ENCODE measurements around the gene ZBED2. TPM values are rescaled to one million over a fixed set of nuclear protein-coding genes. Genes with fewer than 3 reads are reported as not detected.
"Not testable (repeated sequence)": the region's sequence is repeated elsewhere in the genome, so short reads cannot be mapped to it uniquely, and the experiment has no call there.

Gene ZBED2
- total RNA-seq, 1 donor from 2014 or later = 1.0 TPM

DNA sequence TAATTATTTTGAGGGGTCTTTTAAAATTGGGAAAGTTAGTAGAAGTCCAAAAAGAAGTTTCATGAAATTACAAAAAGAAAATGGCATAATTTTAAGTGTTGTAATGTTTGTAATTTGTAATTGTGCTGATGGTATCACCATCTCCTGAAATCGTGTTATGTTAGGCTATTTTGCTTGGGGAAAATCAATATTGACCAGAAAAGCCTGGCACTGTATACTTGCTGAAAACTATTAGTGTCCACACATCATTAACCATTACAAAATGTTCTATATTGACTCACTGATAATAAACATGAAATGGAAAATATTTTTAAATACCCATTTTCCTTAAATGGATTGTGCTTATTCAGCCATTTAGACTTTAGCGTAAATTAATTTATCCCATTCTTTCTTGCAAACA is 40.3 kb upstream of the ZBED2 start:
- no peak overlapping the region for H2AFZ ChIP-seq (ENCODE audit: low read depth, low read length)
- no peaks in the 10 kb centered on the region for H3K79me2 ChIP-seq (ENCODE audit: insufficient read depth, low read length)
- H3K4me2 ChIP-seq (ENCODE audit: low read length) = no peak overlapping the region
- H3K27ac Mint-ChIP-seq (ENCODE audit: unreplicated experiment) = no peak overlapping the region
- no peaks in the 10 kb centered on the region for H3K27me3 ChIP-seq (ENCODE audit: insufficient read depth, low read length)
- no peak overlapping the region for H3K4me3 Mint-ChIP-seq (ENCODE audit: unreplicated experiment)
- no peak for DNase-seq (ENCODE audit: low read depth)
- no peak overlapping the region for H3K4me3 ChIP-seq (ENCODE audit: insufficient read depth, low read depth, low read length)
- no peaks in the 10 kb centered on the region for H3K9me3 ChIP-seq (ENCODE audit: insufficient read depth, low read depth, low read length)
- H3K4me1 Mint-ChIP-seq (ENCODE audit: low read depth, unreplicated experiment) = peaks cover 10% of the 10 kb centered on the region
- H3K9me3 Mint-ChIP-seq (ENCODE audit: unreplicated experiment) = no peaks in the 10 kb centered on the region
- H3K27ac ChIP-seq (ENCODE audit: low read depth, low read length) = no peak overlapping the region
- no peaks in the 10 kb centered on the region for H3K27me3 Mint-ChIP-seq (ENCODE audit: low read depth, unreplicated experiment)
- no peaks in the 10 kb centered on the region for H3K4me1 ChIP-seq (ENCODE audit: insufficient read depth, low read length)
- no peaks in the 10 kb centered on the region for H3K36me3 Mint-ChIP-seq (ENCODE audit: low read depth, unreplicated experiment)
- H3K36me3 ChIP-seq (ENCODE audit: insufficient read depth, low read length) = no peaks in the 10 kb centered on the region
- H3K9ac ChIP-seq (ENCODE audit: low read length) = no peak overlapping the region
- FAIRE-seq = no peak
- no peak for TF ChIP-seq EZH2 (IDR thresholded peaks at IDR 0.05; ENCODE audit: insufficient read depth, low read length)
- no peaks in the 10 kb centered on the region for H4K20me1 ChIP-seq (ENCODE audit: insufficient read depth, low read length)

DNA sequence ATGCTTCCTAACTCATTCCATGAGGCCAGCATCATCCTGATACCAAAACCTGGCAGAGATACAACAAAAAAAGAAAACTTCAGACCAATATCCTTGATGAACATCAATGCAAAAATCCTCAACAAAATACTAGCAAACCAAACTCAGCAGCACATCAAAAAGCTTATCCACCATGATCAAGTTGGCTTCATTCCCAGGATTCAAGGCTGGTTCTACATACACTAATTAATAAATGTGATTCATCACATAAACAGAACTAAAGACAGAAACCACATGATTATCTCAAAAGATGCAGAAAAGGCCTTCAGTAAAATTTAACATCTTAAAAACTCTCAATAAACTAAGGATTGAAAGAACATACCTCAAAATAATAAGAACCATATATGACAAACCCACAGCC is 35.5 kb upstream of the ZBED2 start:
- not testable (repeated sequence) for H3K4me2 ChIP-seq (ENCODE audit: low read length); H3K4me1 ChIP-seq (ENCODE audit: insufficient read depth, low read length); H3K27me3 Mint-ChIP-seq (ENCODE audit: low read depth, unreplicated experiment); H3K9ac ChIP-seq (ENCODE audit: low read length); H3K4me3 ChIP-seq (ENCODE audit: insufficient read depth, low read depth, low read length); H3K36me3 Mint-ChIP-seq (ENCODE audit: low read depth, unreplicated experiment); H3K9me3 ChIP-seq (ENCODE audit: insufficient read depth, low read depth, low read length); H3K4me3 Mint-ChIP-seq (ENCODE audit: unreplicated experiment); H2AFZ ChIP-seq (ENCODE audit: low read depth, low read length); FAIRE-seq; H3K27ac Mint-ChIP-seq (ENCODE audit: unreplicated experiment); H3K27me3 ChIP-seq (ENCODE audit: insufficient read depth, low read length); H3K27ac ChIP-seq (ENCODE audit: low read depth, low read length); H4K20me1 ChIP-seq (ENCODE audit: insufficient read depth, low read length); H3K36me3 ChIP-seq (ENCODE audit: insufficient read depth, low read length); H3K79me2 ChIP-seq (ENCODE audit: insufficient read depth, low read length)
- H3K4me1 Mint-ChIP-seq (ENCODE audit: low read depth, unreplicated experiment) = peaks cover 12% of the 10 kb centered on the region
- peaks cover 14% of the 10 kb centered on the region for H3K9me3 Mint-ChIP-seq (ENCODE audit: unreplicated experiment)
- peak; percentile 73 for DNase-seq (ENCODE audit: low read depth)

DNA sequence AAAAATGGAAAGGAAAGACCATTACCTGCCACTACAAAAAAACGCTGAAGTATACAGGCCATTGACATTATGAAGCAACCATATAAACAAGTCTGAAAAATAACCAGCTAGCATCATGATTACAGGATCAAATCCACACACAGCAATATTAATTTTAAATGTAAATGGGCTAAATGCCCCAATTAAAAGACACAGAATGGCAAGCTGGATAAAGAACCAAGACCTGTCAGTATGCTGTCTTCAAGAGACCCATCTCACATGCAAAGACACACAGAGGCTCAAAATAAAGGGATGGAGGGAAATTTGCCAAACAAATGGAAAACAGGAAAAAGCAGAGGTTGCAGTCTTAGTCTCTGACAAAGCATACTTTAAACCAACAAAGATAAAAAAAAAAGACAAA is 33.9 kb upstream of the ZBED2 start:
- FAIRE-seq; H2AFZ ChIP-seq (ENCODE audit: low read depth, low read length): not testable (repeated sequence)

DNA sequence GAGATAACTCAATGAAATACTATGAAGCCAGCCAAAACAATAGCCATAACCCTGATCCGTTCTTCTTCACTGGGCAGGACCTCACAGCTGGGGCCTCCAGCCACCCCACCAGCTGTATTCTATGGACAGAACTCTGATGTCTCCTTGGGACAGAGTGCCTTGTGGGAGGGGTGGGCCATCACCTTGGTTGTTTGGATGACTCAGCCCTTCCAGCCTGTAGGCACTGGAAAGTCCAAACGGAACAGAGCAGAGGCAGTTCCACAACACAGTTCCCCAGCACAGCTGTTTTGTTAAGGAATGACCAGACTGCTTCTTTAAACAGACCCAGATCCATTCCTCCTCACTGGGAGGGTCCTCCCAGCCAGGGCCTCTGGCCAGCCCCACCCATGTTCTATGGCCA is 31.9 kb upstream of the ZBED2 start:
- H2AFZ ChIP-seq (ENCODE audit: low read depth, low read length) = no peak overlapping the region
- TF ChIP-seq, protein P1, sequence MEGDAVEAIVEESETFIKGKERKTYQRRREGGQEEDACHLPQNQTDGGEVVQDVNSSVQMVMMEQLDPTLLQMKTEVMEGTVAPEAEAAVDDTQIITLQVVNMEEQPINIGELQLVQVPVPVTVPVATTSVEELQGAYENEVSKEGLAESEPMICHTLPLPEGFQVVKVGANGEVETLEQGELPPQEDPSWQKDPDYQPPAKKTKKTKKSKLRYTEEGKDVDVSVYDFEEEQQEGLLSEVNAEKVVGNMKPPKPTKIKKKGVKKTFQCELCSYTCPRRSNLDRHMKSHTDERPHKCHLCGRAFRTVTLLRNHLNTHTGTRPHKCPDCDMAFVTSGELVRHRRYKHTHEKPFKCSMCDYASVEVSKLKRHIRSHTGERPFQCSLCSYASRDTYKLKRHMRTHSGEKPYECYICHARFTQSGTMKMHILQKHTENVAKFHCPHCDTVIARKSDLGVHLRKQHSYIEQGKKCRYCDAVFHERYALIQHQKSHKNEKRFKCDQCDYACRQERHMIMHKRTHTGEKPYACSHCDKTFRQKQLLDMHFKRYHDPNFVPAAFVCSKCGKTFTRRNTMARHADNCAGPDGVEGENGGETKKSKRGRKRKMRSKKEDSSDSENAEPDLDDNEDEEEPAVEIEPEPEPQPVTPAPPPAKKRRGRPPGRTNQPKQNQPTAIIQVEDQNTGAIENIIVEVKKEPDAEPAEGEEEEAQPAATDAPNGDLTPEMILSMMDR (IDR thresholded peaks at IDR 0.05; ENCODE audit: insufficient read depth, low read depth, low read length) = no peak
- TF ChIP-seq EZH2 (IDR thresholded peaks at IDR 0.05; ENCODE audit: insufficient read depth, low read length) = no peak
- DNase-seq (ENCODE audit: low read depth) (no peak), FAIRE-seq (no peak)
- H3K4me1 ChIP-seq (ENCODE audit: insufficient read depth, low read length) = no peaks in the 10 kb centered on the region
- H3K36me3 ChIP-seq (ENCODE audit: insufficient read depth, low read length) = no peaks in the 10 kb centered on the region
- no peaks in the 10 kb centered on the region for H3K27me3 Mint-ChIP-seq (ENCODE audit: low read depth, unreplicated experiment)
- no peaks in the 10 kb centered on the region for H4K20me1 ChIP-seq (ENCODE audit: insufficient read depth, low read length)
- no peak overlapping the region for H3K9ac ChIP-seq (ENCODE audit: low read length)
- peaks cover 2% of the 10 kb centered on the region for H3K36me3 Mint-ChIP-seq (ENCODE audit: low read depth, unreplicated experiment)
- H3K4me1 Mint-ChIP-seq (ENCODE audit: low read depth, unreplicated experiment) = peaks cover 12% of the 10 kb centered on the region
- H3K4me3 ChIP-seq (ENCODE audit: insufficient read depth, low read depth, low read length) = no peak overlapping the region
- no peaks in the 10 kb centered on the region for H3K79me2 ChIP-seq (ENCODE audit: insufficient read depth, low read length)
- peaks cover 14% of the 10 kb centered on the region for H3K9me3 Mint-ChIP-seq (ENCODE audit: unreplicated experiment)
- H3K9me3 ChIP-seq (ENCODE audit: insufficient read depth, low read depth, low read length) = no peaks in the 10 kb centered on the region
- peak overlapping the region; percentile 16 for H3K27ac Mint-ChIP-seq (ENCODE audit: unreplicated experiment)
- H3K27ac ChIP-seq (ENCODE audit: low read depth, low read length) = no peak overlapping the region
- H3K4me3 Mint-ChIP-seq (ENCODE audit: unreplicated experiment) = no peak overlapping the region
- no peak overlapping the region for H3K4me2 ChIP-seq (ENCODE audit: low read length)
- H3K27me3 ChIP-seq (ENCODE audit: insufficient read depth, low read length) = no peaks in the 10 kb centered on the region

More for the DNA sequence above, 33.9 kb upstream of the ZBED2 start:
- Mint-ChIP-seq H3K27ac (ENCODE audit: unreplicated experiment) (peak overlapping the region; percentile 14), H3K9me3 (ENCODE audit: unreplicated experiment) (peaks cover 14% of the 10 kb centered on the region), H3K4me1 (ENCODE audit: low read depth, unreplicated experiment) (peaks cover 12% of the 10 kb centered on the region)
- H3K9me3 ChIP-seq (ENCODE audit: insufficient read depth, low read depth, low read length); H3K4me1 ChIP-seq (ENCODE audit: insufficient read depth, low read length); H3K4me3 ChIP-seq (ENCODE audit: insufficient read depth, low read depth, low read length); H3K36me3 Mint-ChIP-seq (ENCODE audit: low read depth, unreplicated experiment); H3K27me3 ChIP-seq (ENCODE audit: insufficient read depth, low read length); H3K4me3 Mint-ChIP-seq (ENCODE audit: unreplicated experiment); H3K4me2 ChIP-seq (ENCODE audit: low read length); H4K20me1 ChIP-seq (ENCODE audit: insufficient read depth, low read length); H3K79me2 ChIP-seq (ENCODE audit: insufficient read depth, low read length); DNase-seq (ENCODE audit: low read depth); H3K27ac ChIP-seq (ENCODE audit: low read depth, low read length); H3K27me3 Mint-ChIP-seq (ENCODE audit: low read depth, unreplicated experiment); H3K9ac ChIP-seq (ENCODE audit: low read length); H3K36me3 ChIP-seq (ENCODE audit: insufficient read depth, low read length): not testable (repeated sequence)
